ENCODE data around the gene VSIG4.

GRCh38 chrX:65990702-65991101 is 49.2 kb downstream of the VSIG4 start:
- TF ChIP-seq EZH2 (IDR thresholded peaks at IDR 0.05; ENCODE audit: insufficient read depth, poor library complexity, severe bottlenecking) = no peak
- no peak for TF ChIP-seq EZH2phosphoT487 (IDR thresholded peaks at IDR 0.05; ENCODE audit: insufficient read depth, low read depth)

All from GM23248 (cell line).